Effector CD8-positive, alpha-beta T cell (primary cell): Measurements from ENCODE around the gene PDE11A.

Experiments used
- DNase-seq: peaks from one replicate; lab custom pipeline; 2025; lab: John Stamatoyannopoulos, UW

Gene PDE11A

DNA sequence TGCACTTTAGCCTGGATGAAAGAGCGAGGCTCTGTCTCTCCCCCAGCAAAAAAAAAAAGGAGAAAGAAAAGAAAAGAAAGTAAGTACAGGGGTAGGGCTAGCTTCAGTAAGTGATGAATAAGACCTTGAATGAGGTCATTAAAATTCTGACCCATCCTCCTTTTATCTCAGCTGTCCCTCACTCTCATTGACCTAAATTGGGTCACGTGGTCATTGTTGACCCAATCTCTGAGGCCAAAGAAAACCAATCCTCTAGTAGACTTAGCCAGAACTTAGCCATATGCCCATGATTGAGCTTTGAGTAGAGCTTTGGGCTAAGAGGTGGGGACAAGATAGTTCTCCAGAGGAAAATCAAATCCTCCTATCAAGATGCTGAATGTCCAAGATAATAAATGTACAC is 149.3 kb downstream of the PDE11A start:
- no peak for DNase-seq

DNA sequence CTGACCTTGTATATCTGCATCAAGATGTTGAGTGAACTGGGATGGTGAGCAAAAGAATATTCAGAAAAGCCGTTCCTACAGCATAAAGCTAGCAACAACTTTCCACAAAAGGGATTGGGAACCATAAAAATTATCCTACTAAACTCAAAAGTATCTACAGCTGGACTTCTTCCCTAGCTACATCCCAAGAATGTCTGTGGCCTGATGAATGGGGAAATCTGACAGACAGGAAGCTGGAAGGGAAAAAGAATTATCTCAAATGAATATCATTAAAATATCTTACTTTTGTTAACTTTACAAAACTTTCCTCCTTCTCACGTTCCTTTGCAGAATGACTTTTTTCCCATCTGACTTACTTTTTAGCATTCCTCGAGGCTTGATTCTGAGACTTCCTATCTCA is 150.9 kb downstream of the PDE11A start:
- DNase-seq, result no peak

DNA sequence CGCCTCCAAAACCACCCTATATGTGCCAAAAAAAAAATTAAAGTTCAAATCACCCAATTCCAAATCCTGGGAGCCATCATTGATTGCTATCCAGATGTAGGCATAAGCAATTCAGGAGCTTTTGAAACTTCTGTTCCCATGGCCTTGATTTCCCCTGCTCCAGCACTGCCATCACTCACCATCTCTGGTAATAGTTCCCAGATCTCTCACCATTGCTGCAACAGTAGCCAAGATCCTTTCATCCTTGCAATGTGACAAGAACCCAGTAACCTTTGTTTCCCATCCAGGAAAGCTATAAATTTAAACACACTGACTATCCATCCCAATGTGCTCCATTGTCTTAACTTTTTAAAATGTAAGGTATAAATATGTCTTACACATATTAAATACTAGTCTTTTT is 155.4 kb downstream of the PDE11A start:
- no peak for DNase-seq

DNA sequence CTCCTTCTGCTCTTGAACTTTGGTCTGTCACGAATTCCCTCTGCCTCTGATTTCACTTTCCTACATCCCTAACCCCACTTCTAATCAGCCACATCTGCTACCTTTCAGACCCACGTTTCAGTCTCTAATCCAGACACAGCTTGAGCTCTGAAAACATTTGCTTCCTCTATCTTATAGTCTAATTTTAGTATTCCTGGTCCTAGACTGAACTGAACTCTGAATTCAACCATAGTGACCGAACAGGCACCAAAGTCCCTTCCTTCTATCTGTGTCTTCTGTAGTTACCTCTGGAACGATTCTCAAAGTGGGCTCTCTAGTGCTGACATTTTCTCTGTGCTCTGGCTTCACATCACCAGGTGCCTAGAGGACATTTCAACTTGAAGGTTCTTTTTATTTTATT is 156.2 kb downstream of the PDE11A start:
- DNase-seq, result no peak

DNA sequence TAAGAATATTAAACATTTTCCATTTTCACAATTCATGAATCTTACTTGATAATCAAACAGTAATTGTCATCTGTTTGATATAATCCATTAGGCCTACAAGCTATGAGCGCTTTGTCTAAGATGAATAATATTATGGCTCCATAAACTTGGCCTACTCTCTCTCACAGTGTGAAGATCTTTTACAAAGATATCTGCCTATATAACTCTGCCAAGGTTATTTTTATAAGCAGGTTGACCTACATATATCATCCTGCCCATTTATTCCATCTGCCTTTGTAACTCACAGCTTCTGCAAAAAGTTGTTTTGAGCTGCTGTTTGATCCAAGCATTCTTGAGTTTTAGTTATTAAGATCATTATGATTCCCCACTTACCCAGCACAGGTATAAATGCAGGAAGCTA is 158.3 kb downstream of the PDE11A start:
- DNase-seq, result no peak

DNA sequence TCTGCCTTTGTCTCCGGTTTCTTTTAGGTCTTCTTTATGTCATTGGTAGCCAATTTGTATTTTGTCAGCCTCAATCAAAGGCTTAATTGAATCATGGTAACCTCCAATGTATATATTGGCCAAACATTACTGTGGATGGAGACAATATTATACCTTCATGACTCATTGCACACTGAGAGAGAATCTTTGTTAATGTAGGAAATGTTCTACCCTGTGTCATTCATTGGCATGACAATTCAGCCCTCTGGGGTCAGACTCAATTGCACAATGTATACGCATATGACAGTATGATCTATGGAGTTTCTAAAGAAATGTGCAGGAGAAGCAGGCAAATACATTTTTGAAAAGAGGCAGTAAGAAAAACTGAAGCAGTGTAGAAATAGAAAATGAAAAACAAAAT is 162.6 kb downstream of the PDE11A start:
- DNase-seq, result no peak

DNA sequence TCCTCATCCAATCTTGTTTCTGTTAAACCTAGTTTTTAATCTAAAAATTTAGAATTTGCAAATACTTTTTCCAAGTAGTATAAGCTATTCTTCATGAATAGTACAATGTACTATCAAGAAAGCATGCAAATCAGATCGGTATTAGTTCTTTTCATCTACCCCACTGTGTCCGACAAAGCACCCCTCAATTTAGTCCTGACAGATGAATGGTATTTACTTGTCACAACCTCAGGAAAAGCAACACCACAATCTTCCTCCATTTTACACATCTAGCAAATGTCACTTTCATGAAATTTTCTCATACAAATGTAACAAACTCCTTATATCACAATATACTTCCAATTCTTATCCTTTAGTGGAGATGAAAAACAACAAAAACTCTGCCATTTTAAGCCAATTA is 163.8 kb downstream of the PDE11A start:
- DNase-seq, result no peak

DNA sequence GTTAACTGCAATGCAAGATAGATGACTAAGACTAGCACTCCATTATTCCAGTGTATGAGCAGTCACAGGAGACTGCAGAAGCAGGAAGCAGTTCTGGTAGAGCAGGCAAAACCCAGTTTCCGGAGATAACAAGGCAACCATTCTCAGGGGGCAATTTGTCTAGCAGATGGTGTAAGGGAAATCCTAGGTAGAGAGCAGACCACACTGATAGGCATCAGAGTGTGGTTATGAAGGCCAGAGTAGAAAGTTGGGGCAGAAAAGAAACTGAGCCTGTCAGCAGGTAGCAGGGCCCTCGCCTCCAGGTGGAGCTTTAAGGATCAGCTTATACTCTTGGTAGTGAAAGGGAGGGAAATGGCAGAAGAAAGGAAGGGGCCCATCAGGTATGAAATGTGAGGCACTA is 164.4 kb downstream of the PDE11A start:
- no peak for DNase-seq

DNA sequence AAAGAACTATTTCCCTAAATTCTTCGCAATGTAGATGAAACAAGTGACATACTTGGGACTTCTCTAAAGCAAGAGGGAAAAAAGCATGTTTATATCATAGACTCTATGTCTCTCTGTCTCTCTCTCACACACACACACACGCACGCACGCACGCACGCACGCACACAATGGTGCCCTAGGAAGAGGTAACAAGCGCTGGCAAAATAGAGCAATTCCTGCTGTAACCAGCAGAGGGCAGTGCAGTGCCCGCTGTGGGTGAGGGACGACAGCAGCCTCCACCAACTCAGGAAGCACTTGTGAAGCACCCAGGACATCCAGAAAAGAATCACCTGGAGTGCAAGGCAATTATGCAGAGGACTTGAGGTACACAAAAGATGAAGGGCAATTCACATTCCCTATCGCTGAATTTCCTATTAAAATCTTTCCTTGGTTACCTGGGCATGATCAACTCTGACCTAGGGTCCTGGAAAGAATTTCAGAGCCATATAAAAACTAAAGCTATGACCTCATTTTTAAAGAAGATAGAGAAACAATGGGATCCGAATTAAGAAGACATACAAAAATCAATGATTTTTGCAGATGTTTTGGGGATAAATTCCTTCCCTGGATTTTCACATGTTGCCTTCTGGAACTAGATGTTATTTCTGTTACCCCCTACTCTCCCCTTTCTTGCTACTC is 166.4 kb downstream of the PDE11A start:
- DNase-seq, result peak; percentile 25

DNA sequence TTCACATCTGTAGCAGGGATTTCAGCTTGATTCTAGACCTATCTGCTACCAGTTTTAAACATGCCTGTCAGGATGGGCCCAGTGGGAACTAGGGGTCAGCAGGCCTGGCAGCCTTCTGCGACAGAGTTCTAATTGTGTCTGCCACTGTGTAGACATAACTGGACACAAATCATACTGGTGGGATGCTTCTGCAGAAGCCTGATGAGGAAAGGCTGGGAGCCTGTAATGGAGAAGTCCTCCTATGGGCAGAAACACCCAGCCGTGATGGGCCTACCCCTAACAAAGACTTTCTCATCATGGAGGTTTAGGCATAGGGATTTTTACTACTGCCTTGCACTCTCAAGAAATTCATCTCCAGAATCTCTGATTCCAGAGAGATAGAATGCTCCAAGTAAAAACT is 166.9 kb downstream of the PDE11A start:
- DNase-seq, result no peak

DNA sequence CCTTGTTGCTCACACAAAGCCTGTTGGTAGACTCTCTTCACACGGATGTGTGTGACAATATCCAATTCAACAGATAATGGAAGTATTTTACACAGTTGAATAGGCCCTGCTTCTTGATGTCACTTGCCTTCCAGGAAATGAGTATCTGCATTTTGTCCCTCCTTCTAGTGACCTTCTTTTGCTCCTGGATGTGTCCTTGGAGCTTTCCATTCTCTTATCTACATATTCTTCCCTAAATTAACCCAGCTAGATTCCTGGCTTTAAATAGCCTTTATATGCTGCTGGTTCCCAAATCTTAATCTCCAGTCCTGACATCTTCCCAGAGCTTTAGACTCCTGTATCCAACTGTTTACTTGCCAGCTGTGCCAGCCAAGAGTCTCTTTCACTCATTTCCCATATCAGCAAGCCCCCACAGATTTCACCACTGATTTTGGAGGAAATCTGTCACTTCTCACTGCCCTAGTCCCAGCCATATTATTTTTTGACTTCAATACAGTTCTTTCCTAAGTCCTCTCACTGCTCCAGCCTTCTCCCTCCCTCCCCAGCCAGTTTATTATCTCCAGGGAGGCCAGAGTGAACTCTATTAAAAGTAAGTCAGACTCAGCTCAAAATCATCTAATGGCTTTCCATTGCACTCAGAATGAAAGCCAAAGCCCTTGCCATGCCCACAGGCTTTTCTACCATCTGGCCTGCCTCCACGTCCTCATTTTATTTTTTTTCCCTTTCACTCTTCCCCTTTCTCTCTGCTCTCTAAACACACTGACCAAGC is 170.0 kb downstream of the PDE11A start:
- DNase-seq, result no peak

DNA sequence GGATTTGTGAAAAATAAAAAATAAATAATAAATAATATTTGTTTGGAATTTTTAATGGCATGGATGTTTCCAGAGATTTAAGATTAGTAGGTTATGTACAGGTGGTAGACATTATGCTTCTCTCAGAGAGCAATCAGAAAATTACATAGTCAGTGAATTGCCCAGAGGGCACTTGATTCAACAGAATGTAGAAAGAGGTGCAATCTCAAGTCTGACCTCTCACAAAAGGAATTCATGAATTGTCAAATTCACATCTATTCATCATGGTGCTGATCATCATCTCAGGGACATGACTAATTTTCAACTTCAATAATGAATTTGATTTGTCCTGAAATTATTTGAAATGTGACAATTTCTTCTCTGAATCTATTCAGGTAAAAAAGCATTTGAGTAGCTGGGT is 172.5 kb downstream of the PDE11A start:
- no peak for DNase-seq

DNA sequence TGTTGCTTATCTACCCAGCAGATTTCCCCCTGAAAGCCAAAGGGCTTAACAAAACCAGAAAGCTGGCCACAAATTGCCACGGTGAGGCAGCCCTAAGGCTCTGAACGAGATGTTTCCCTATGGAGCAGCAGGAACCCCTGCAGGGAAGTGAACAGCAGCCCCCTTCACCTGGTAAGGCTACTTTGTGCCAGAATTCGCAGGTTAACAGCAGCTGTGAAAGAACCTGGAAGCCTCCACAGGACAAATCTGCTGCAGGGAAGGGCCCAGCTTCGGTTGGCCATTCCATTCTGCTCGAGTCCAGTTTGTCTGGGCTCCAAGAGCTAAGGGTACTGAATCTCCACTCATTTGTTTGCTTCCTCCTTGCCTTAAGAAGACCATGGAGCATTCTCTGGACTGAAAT is 175.3 kb downstream of the PDE11A start:
- no peak for DNase-seq

DNA sequence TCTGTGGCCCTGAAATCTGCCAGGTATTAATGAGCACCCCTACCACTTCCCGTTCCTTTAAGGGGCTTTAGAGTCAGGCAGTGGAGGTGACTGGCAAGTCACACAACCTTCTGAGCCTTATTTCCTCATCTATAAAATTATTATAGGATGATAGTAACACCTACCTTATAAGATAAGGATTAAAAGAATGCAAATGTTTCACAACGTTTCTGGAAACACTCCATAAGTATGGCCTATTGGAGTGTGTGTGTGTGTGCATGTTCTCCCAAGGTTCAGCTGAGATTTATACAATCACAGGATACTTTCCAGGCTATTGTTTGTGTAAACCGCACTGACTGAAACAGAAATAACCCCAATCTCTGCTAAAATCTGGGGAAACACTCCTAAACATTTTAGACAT is 176.0 kb downstream of the PDE11A start:
- no peak for DNase-seq

DNA sequence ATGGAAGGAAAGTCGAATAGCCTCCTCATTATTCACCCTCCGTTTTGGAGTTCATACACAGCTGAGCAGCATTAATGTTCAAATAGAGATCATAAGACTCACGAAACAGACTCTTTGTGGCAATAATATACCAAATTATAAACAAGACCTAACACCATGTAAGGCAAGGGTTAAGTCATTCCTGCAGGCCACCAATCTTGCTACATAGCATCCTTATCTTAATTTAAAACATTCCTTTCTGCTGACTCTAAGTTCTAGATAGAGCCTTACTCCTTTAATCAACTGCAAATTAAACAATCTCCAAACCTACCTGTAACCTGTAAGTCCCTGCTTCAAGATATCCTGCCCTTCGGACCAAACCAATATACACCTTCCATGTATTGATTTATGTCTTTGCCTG is 178.0 kb downstream of the PDE11A start:
- no peak for DNase-seq

DNA sequence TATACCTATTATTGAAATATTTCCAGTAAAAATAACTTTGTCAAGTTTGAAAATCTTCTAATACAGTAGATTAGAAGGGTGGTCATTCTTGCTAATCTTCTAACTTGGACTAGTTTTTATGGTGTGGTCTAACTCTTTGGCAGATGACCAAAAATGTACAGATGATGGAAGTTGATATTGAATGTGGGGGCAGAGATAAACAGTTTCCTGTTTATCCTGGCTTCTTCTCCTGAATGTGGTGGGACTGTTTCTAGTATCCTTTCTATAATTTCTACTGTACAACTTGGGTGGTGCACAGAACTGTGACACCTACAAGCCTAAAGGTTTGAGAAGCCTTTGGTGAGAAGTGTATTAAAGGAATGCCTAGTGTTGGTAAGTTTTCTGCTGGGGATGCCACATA is 178.7 kb downstream of the PDE11A start:
- no peak for DNase-seq

DNA sequence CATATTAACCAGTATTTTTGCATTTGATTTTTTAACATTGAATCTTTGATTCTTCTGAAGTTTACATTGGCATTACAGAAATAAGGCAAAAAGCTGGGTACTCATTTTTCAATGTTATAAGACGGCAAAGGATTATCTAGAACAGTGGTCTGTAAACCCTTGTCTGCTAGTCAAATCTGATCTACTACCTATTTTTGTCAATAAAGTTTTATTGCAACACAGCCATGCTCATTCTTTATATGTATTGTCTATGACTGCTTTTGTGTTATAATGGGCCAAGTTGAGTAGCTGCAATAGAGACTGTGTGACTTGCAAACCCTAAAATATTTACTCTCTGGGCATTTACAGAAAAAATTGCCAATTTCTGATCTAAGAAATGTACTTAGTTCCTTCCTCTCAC is 181.0 kb downstream of the PDE11A start:
- no peak for DNase-seq

DNA sequence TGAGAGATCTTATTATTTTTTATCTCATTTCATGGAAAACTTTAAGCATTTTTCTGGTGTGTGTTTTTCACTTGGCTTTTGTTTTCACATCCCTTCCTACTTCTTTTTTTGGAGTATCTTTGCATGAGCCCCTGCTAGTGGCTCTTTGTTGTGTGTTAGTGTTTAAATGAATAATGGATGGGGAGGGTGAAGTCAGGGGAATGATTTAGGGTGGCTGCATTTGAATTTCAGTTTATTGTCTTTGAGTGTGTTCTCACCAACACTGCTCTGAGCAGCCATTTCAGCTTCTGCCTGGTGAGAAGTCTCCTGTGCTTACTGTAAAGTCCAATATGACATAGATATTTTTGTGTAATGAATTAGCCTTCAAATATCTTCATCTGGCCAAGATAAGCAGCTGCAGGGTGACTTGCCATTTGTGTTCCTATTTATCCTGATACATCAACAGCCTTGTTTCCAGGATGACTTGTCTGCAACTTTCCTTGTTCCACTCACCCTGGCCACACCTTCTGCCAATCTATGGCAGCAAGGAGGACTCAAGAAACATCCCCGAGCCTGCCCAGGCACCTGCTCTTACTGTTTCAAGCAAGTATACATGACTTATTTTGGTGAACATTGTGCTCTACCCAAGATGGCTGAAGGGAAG is 182.6 kb downstream of the PDE11A start:
- no peak for DNase-seq

DNA sequence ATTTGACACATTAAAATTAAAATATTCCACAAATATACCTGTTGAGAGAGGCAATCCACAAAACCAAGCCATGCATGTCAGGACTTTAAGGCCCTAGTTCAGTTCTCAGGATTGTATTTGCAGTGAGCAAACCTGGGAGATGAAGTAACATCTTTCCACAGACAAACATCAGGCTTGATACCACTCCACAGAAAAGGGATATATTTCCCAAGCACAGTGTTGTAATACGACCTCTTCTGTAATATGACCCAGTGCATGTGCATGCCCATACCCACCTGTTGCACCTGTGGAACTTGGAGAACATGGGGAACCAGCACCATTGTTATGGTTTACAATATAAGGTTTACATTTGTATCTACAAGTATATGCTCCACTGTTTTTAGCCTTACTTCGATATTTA is 184.0 kb downstream of the PDE11A start:
- DNase-seq, result no peak

DNA sequence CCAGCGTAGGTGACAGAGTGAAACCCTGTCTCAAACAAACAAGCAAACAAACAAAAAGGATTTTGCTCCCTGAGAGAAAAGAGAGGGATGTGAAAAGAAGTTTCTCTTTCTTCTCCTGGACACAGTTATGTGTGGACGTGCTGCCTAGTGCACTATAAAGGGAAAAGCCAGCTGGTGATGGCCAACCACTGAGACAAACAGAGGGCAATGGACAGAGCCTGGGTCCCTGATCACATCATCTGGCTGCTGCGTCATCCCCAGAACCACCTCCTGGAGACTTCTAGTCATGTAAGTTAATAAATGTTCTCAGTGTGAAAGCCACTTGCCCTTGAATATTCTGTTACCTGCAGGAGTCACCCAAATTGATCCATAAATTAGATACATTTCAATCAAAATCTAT is 184.9 kb downstream of the PDE11A start:
- DNase-seq, result no peak

DNA sequence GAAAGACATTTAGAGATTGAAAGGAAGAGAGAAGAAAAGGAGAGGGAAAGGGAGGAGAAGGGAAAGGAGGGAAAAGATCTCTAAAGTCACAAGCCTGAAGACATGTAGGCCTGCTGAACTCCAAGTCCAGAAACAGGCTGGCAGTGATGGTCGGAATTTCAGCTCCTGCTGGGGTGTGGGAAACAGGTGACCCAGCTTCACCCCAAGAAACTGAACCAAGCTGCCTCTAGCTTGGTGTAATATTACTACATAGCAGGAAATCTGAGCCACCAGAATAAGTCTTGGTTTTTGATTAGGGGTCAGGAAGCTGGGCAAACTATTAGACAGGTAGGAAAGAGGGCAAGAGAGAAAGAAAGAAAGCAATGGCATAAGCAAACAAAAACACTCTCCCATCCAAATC is 185.8 kb downstream of the PDE11A start:
- DNase-seq, result no peak

DNA sequence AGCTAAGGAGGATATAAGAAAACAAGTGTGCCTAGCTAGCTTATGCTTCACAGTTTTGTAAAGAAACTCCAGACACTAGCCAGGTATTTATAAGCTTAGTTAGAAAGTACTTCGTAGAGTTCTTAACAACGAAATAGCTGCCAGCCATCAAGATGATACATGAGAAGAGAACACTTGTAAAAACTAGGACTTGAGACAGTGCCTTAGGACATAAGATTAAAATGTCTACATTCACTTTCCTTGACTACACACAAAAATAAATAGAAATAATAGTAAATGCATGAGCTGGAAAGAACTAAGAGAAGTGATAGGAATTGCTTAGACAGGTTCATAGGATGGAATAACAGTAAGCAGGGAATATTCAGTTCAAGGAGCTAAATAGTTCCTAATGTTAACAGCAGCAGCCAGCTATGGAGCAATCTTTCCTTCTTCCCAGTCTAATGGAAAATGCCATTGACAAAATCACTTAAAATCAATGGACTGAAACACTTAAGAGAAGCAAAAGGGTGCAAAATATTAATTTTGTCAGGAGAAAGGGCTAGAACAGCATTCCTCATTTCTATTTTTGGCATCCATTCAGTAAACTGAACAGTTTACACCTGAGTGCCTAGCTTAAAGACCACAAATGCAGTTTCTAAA is 186.6 kb downstream of the PDE11A start:
- no peak for DNase-seq

DNA sequence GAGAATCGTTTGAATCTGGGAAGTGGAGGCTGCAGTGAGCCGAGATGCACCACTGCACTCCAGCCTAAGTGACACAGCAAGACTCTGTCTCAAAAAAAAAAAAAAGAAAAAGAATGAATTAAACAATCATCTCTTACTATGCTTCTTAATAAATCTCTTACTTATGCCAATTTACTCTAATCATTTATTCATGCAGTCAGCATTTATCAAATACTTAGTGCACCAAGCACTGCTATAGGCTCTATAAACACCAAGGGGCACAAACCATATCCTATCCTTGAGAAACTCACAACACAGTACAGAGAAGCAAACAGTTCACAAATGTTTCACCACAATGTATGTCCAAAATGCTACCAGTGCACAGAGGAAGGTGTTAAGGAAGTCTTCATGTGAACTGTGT is 189.4 kb downstream of the PDE11A start:
- no peak for DNase-seq
